ENCODE results near the gene SH3PXD2A. TPM values are rescaled to one million over a fixed set of nuclear protein-coding genes. Genes with fewer than 3 reads are reported as not detected.

The SH3PXD2A gene
- total and polyA plus RNA-seq, 2 donors (not counting 1 experiment from before 2014, with no cell fraction given) = 3.2 to 33.5 TPM

DNA sequence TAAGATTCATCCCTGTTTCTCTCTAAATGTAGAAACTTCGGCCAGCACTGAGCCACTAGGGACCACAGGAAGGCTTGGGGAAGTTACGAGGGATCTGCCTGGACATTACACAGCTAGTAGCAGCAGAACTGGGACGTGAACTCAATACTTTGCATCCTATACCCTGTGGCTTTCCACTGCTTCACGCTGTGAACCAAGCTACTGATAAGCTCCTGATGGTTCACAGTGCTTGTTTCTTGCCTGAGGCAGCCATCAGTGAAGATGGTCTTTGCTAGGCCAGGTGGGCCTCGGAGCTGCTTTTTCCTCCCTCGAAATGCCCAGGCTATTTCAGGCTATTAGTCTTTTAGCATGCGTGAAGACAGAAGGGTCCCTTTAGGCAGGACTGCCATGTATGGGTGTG is 132.7 kb downstream of the SH3PXD2A start:
- Mint-ChIP-seq H3K27me3 (peaks cover 9% of the 10 kb centered on the region), H3K27ac (no peak overlapping the region), H3K4me3 (no peak overlapping the region), H3K4me1 (no peaks in the 10 kb centered on the region), H3K9me3 (ENCODE audit: insufficient read depth) (no peaks in the 10 kb centered on the region)
- Histone ChIP-seq H3K27ac (ENCODE audit: low read length in 2 of 2) (no peak overlapping the region), H3K4me1 (ENCODE audit: control insufficient read depth in 2 of 2, insufficient read depth in 2 of 2, low read length in 2 of 2) (no peaks in the 10 kb centered on the region), H4K20me1 (ENCODE audit: control insufficient read depth, insufficient read depth, low read length, poor library complexity, severe bottlenecking) (no peaks in the 10 kb centered on the region), H3K9me3 (ENCODE audit: control extremely low read depth in 1 of 3, control insufficient read depth in 2 of 3, insufficient read depth in 1 of 3, low read length in 2 of 3) (no peaks in the 10 kb centered on the region), H3K36me3 (replicated peaks in 1 of 2; ENCODE audit: control extremely low read depth in 1 of 2, control insufficient read depth in 1 of 2, extremely low read depth in 1 of 2, insufficient read depth in 2 of 2, low read length in 1 of 2) (no peaks in the 10 kb centered on the region), H3K79me2 (ENCODE audit: control insufficient read depth, insufficient read depth, low read length) (no peaks in the 10 kb centered on the region), H3K4me3 (ENCODE audit: control extremely low read depth in 1 of 5, extremely low read depth in 1 of 5, insufficient read depth in 1 of 5, low read depth in 2 of 5, low read length in 4 of 5) (no peak overlapping the region), H2AFZ (ENCODE audit: insufficient read depth, low read depth, low read length, poor library complexity, severe bottlenecking) (no peak overlapping the region), H3K9ac (ENCODE audit: low read length) (no peak overlapping the region), H3K27me3 (replicated peaks in 1 of 4; ENCODE audit: control extremely low read depth in 1 of 4, control insufficient read depth in 3 of 4, insufficient read depth in 4 of 4, low read length in 3 of 4) (peaks cover 0 to 2% (median 0%) of the 10 kb centered on the region in 4 experiments), H3K4me2 (replicated peaks; ENCODE audit: low read depth, low read length, poor library complexity, severe bottlenecking) (no peak overlapping the region)
- intact Hi-C loops (cut with micrococcal nuclease) = no loop called here
- DNase-seq = no peak
- ChIA-PET POLR2A (no interaction called here), CTCF (interaction anchor here (0.6 to 0.7 kb wide), 2 partner anchors 10 to 180 kb away, joined by 3 read pairs; no protein-coding TSS in a partner anchor)
- WGBS (ENCODE audit: insufficient coverage) = 88% methylated on average over 4 of the region's 7 CpGs
- no peak for ATAC-seq (ENCODE audit: low read depth)
- TF ChIP-seq CTCF (IDR thresholded peaks at IDR 0.05) = no peak

GRCh38 chr10:103720964-103721335 is 134.4 kb downstream of the SH3PXD2A start:
- TF ChIP-seq CTCF (IDR thresholded peaks at IDR 0.05) = no peak
- Histone ChIP-seq H4K20me1 (ENCODE audit: control insufficient read depth, insufficient read depth, low read length, poor library complexity, severe bottlenecking) (no peaks in the 10 kb centered on the region), H3K27me3 (replicated peaks in 1 of 4; ENCODE audit: control extremely low read depth in 1 of 4, control insufficient read depth in 3 of 4, insufficient read depth in 4 of 4, low read length in 3 of 4) (peaks cover 0 to 2% (median 0%) of the 10 kb centered on the region in 4 experiments), H3K36me3 (replicated peaks in 1 of 2; ENCODE audit: control extremely low read depth in 1 of 2, control insufficient read depth in 1 of 2, extremely low read depth in 1 of 2, insufficient read depth in 2 of 2, low read length in 1 of 2) (no peaks in the 10 kb centered on the region), H3K4me3 (ENCODE audit: control extremely low read depth in 1 of 5, extremely low read depth in 1 of 5, insufficient read depth in 1 of 5, low read depth in 2 of 5, low read length in 4 of 5) (no peak overlapping the region), H3K9me3 (ENCODE audit: control extremely low read depth in 1 of 3, control insufficient read depth in 2 of 3, insufficient read depth in 1 of 3, low read length in 2 of 3) (no peaks in the 10 kb centered on the region), H3K79me2 (ENCODE audit: control insufficient read depth, insufficient read depth, low read length) (no peaks in the 10 kb centered on the region), H3K27ac (ENCODE audit: low read length in 2 of 2) (no peak overlapping the region), H3K4me2 (replicated peaks; ENCODE audit: low read depth, low read length, poor library complexity, severe bottlenecking) (no peak overlapping the region), H3K9ac (ENCODE audit: low read length) (no peak overlapping the region), H2AFZ (ENCODE audit: insufficient read depth, low read depth, low read length, poor library complexity, severe bottlenecking) (no peak overlapping the region), H3K4me1 (ENCODE audit: control insufficient read depth in 2 of 2, insufficient read depth in 2 of 2, low read length in 2 of 2) (no peaks in the 10 kb centered on the region)
- no peaks in the 10 kb centered on the region for H3K9me3 Mint-ChIP-seq (ENCODE audit: insufficient read depth)
- no peak overlapping the region for H3K4me3 Mint-ChIP-seq
- POLR2A ChIA-PET = no interaction called here
- DNase-seq (no peak), ATAC-seq (ENCODE audit: low read depth) (no peak)
- H3K4me1 Mint-ChIP-seq = no peaks in the 10 kb centered on the region
- H3K27me3 Mint-ChIP-seq = peaks cover 9% of the 10 kb centered on the region
- no peak overlapping the region for H3K27ac Mint-ChIP-seq
- intact Hi-C loops (cut with micrococcal nuclease) = no loop called here
- 86% methylated on average over 6 of the region's 6 CpGs for WGBS (ENCODE audit: insufficient coverage)
- CTCF ChIA-PET = no interaction called here
